ENCODE data around the gene ZEB1.

ZEB1 gene

DNA sequence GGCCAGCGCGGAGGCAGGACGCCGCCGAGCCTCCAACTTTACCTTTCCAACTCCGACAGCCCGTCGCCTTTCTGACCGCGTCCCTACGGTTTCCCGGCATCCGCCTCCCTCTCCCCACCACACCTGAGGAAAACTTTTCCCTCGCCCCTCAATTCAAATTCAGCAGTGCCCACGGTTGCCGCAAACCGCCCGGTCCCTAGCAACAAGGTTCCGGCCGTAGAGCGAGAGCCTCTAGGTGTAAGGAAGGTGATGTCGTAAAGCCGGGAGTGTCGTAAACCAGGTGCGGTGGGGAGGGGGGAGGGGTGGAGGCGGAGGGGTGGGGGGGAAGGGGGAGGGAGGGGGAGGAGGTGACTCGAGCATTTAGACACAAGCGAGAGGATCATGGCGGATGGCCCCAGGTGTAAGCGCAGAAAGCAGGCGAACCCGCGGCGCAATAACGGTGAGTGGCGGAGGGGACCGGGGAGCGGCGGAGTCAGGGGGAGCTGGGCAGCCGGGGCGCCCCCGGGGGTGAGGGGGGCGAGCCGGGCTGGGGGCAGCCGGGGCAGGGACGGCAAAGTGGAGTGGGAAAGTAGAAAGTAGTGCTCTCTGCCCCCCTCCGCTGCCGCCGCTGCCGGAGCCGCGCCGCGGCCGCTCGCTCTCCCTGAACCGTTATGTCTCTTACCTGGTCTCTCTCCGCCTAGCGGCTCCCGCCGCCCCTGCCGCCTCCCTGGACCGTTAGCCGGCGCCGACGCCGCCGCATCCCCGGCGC is at the start of gene ZEB1:
TSS of gene ZEB1 (plus strand) at position 363 of the 748 bp plus-strand sequence. CDS start at position 382, 19 bp downstream.
- peak; percentile 77 to 85 for DNase-seq (ENCODE audit: low read depth in 2 of 2)

DNA sequence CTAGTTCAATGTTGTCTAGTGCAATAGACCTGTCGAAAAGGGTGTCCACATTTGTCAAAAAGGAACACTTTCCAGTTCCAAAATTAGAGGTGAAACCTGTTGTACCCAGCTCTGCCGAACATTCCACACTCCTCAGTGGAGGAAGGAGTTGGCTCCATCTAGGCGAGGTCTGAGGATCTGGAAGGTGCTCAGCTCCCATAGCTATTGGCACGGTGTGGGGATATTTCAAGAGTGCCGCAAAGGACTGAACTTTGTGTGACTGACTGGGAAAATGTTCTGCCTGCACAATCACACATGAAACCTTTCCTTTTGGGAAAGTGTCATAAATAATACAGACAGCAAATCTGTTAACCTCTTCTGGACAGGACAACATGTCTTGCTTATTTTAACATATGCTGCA is 48.1 kb upstream of the ZEB1 start:
- no peak for DNase-seq (ENCODE audit: low read depth in 2 of 2)

DNA sequence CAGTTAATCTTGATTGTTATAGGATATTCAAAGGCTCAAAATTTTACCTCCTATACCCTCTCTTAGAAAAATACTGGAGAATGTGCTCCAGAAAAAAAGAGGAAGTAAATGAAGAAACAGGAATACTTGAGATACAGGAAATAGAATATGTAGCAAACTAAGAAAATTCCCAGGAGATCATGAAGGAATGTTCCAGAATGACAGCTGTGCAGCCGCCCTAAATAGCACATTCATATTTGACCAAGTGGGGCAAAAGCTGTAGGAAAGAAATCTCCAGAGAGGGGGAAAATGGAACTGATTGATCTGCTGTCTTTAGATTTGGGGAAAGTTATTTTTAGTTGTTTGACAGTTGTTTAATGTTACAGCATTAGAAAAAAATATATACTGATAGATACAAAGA is 46.2 kb upstream of the ZEB1 start:
- DNase-seq (ENCODE audit: low read depth in 2 of 2) = no peak

DNA sequence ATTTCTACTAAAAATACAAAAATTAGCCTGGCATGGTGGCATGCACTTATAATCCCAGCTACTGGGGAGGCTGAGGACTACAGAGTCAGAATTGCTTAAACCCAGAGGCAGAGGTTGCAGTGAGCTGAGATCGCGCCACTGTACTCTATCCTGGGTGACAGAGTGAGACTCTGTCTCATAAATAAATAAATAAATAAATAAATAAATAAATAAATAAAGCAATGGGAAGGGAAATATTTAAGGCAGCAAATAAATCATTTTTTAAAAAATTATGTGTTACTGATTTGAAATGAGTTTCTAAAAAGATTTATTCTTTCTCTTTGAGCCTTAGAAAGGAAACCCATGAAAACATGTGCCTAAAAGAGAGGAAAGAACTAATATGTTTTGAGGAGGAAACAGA is 45.2 kb upstream of the ZEB1 start:
- no peak for DNase-seq (ENCODE audit: low read depth in 2 of 2)

DNA sequence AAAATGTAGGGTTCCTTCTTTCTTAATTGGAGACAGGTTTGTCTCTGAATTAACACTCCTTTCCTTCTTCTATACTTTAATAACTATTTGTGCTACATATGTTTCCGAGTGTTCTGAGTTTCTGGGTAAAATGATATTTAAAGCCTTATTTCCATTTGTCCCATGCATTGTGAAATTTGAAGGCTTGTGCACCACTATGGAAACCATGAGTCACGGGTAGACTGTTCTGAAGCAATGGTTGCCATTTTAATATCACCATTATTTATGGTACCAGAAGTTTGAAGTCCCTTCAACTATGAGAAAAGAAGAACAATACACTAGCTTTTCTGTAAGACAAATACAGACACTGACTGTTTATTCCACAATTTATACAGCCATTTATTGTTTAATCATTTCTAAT is 44.7 kb upstream of the ZEB1 start:
- DNase-seq (ENCODE audit: low read depth in 2 of 2) = no peak

DNA sequence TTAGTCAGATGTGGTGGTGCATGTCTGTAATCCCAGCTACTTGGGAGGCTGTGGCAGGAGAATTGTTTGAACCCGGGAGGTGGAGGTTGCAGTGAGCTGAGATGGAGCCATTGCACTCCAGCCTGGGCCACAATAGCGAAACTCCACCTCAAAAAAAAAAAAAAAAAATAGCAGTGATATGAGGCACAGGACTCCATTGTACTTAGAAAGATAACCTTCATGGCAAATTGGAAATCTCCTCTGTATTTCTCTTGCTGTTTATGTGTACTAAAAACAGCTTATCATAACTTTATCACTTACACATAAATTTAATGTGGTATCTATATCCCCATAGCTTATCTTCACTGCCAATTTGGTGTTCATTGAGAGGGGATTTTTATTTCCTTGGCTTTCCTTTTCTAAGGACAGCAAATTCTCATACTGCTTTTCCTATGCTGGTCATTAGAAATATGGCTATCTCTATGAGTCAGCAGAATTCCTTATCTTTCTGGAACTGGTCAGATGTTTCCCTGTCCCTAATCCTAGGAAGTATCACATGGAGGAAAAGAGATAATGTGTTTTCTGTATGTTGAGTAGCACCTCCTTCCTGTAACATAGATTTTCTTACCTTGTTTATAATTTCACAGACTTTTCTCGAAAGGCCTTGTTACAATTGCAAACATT is 40.6 kb upstream of the ZEB1 start:
- DNase-seq (ENCODE audit: low read depth in 2 of 2) = no peak

DNA sequence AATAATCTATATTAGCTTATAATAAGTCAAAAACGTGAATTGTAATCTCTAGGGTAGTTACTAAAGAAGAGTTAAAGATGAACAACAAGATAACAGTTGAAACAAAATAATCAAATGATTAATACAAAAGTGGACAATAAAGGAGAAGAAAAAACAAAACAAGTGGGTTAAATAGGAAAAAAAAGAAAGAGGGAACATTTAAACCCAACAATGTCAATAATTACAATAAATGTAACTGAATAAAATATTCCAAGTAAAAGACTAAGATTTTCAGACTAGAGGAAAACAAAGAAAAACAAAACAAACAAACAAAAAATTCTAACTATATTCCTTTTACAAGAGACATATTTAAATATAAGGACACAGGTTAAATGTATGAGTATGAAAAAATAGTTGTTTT is 38.0 kb upstream of the ZEB1 start:
- no peak for DNase-seq (ENCODE audit: low read depth in 2 of 2)

DNA sequence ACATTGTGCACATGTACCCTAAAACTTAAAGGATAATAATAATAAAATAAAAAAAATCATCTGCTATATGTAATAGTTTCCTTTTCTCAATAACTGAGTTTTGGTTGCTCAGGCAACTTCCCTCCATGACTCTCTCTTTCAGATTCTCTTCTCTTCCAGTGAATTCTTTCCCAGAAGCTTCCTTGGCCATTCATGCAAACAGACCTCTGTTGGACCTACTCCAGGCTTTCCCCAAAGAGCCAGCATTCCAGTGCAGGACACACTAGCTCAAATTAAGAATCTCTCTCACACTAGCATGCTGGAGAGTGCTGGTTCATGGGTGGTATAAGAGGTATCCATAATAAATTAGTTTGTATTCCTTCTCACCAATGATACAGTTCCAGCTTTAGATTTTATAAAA is 31.0 kb upstream of the ZEB1 start:
- no peak for DNase-seq (ENCODE audit: low read depth in 2 of 2)

DNA sequence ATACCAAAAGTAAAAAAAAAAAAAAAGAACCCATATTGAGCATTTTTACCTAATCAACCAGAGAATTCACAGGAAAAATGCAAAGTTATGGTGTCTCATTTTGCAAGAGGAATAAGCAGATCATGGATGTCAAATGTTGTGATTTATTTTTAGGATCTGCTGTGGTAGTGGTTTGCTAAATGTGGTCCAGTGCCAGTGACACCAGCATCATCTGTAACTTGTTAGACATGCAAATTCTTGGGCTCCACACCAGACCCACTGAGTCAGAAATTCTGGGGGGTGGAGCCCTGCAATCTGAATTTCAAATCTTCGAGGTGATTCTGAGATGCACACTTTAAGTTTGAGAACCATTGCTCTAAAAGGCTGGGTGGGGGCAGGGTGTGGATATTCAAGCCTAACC is 30.1 kb upstream of the ZEB1 start:
- no peak for DNase-seq (ENCODE audit: low read depth in 2 of 2)

DNA sequence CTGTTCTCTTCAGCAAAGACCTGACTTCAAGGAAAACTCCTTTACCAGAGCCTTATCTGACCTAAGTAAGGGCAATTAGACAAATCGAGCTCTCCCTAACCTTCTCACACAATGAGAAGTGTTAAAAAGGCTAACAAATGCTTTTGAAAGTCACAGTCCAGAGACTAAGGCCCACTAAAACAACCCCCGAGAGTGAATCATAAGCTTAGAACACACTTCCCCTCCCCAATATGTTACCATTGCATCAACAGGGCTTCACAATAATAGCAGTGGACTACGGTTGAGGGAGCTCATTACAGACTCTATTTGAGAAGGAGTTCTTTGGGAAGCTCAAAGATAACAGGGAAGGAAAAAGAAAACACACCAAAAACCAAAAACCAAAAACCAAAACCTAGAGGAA is 28.6 kb upstream of the ZEB1 start:
- DNase-seq (ENCODE audit: low read depth in 2 of 2) = no peak

DNA sequence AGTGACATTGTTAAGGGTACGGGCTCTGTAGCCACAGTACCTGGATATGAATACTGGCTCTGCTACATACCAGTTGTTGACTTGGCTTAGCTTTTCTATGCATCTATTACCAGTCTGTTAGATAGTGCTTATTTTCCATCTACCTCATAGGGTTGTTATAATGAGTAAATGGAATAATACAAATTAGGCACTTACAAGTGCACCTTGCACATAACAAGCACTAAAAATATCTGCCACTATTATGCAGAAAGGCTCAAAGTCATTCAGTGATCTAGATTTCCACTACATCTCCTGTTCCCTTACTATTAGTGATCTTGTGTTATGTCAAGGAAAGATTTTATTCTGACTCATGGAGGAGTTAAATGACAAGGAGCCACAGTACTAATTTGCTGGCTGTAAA is 27.9 kb upstream of the ZEB1 start:
- DNase-seq (ENCODE audit: low read depth in 2 of 2) = no peak

DNA sequence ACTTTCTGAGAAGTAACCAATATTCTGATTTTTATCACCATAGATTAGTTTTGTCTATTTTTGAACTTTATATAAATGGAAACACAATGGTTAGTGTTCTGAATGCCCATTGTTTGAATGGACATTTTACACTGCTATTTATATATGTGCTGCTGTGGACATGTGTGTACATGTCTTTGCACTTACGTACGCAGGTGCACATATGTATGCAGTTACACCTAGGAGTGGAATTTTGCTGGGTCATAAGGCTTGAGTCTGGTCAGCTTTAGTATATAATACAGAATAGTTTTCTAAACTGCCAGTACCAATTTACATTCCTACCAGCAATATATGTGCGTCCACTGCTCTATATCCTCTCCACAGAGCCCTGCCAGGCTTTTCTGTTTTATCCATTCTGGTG is 24.5 kb upstream of the ZEB1 start:
- no peak for DNase-seq (ENCODE audit: low read depth in 2 of 2)

DNA sequence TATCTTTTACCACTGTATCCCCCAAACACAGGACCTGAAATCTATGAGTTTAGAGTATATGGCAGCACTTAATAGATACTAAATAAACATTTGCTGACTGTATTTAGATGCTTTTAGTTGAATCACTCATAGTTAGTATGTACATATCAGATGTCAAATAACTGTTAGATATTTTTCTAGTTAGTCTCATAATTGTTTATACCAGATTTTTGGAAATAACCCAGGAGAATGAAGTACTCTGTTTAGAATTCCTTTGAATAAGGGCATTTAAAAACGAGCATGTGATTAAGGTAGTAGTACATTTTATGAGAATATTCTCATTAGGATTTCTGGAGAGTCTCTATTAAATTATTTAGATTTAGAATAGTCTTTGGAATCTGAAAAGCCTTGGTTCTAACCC is 22.3 kb upstream of the ZEB1 start:
- DNase-seq (ENCODE audit: low read depth in 2 of 2) = no peak

DNA sequence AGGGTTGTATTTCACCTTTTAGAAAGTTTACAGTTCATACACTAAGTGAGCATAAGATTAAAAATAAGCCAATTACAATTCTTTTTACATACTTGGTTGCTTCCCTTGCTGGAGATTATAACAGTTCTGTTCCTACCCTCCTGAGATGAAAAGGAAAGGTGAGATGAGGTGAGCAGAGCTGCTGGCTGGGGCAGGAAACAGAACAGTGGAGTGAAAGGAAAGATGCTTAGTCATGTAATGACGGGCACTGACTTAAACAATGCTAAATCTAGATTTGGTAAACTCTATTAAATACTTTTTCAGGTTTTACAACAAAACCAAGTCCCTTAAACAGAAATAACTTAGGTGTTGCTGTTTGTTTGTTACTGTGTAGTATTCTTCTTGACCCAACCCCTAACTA is 19.9 kb upstream of the ZEB1 start:
- no peak for DNase-seq (ENCODE audit: low read depth in 2 of 2)

DNA sequence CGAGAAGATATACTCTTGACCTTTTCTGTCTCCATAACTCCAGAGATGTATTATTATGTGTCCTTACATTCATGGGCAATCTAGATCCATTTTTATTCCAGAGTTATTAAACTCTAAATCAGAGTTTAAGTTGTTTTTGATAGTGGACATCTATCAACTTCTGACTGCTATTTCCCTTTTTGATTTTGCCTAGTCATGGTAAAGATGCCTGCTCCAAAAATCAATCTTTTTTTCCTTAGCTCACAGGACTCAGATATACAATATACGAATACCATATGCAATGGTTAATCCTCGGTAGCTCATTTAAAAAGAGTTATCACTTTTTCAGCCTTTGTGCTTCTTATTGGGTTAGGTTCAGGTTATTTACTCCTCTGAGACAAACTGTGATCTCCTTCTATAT is 15.8 kb upstream of the ZEB1 start:
- DNase-seq (ENCODE audit: low read depth in 2 of 2) = no peak

DNA sequence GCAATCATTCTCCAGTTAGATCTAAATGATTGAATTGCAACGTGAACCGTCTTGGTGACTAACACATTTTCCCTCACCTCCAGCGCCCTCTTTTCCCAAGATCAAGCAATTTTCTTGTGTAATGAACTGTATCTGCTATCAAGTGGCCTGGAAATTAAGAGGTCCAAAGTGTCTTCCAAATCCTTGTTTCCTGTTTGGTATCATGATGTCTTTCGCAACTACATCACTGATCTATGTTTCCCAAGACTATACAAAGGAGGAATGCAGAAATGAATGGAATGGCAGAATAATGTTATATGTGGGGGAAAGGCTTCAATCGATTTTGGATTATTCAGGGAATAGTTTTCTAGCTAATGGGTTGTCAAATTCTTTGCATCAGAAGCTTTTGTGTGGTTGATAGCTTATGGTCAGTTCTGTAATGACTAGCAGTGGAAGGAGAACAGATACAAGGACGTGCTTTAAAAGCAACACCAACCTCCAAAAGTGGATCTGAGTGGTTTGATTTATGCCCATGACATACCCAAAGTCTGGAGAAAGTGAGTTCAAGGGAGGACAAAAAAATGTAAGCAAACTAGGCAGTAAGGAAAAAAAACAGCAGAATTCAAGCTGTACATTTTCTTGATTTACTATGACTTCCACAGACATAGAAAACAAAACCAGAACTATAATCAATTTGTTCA is 14.6 kb upstream of the ZEB1 start:
- DNase-seq (ENCODE audit: low read depth in 2 of 2) = no peak

DNA sequence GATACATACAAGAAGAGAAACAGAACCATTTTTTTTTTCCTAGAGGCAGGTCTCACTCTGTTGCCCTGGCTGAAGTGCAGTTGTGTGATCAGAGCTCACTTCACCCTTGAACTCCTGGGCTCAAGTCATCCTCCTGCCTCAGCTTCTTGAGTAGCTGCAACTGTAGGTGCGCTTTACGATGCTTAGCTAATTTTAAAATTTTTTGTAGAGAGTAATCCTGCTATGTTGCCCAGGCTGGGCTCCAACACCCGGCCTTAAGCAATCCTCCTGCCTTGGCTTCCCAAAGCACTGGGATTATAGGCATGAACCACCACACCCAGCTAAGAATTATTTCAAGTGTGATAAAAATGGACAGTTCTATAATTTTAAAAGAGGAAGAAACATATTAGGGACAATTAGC is 5.6 kb upstream of the ZEB1 start:
- no peak for DNase-seq (ENCODE audit: low read depth in 2 of 2)

DNA sequence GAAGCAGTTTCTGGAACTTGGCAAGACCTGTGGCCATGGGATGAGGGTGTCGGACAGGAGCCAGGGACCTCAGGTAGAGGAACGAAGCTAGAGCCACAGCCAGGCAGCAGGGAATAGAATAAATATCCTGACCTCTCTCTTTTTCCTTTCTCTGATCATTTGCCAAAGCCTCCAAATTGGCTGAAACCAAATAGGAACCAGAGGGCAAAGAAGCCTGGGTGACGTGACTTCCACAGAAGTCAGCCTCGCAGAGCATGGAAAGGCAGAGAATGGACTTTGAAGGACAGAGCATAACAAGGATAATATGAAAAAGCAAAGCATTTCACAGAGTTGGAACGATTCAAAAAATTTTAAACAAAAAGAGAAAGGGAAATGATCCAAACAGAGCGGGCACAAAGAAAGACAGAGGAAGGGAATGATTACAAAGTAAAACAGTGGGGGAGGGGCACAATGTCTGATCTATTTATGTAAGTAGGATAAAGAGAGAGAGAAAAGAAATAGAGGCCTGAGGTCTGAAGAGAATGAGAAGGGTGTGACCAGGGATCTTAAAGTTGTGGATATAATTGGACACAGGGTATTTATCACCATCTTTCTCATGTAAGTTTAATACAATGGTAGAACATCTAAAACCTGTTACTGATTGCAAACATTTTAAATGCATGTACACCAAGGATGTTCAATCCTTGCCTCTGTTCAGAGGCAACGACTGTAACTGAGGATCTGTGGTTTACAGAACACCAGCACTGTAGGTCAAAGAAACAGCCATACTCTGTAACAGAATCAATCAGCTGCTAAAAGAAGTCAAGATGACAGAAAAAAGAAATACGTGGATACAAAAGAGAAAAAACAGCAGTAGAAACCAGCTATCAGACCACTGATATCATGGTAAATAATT is 4.5 kb upstream of the ZEB1 start:
- no peak for DNase-seq (ENCODE audit: low read depth in 2 of 2)

DNA sequence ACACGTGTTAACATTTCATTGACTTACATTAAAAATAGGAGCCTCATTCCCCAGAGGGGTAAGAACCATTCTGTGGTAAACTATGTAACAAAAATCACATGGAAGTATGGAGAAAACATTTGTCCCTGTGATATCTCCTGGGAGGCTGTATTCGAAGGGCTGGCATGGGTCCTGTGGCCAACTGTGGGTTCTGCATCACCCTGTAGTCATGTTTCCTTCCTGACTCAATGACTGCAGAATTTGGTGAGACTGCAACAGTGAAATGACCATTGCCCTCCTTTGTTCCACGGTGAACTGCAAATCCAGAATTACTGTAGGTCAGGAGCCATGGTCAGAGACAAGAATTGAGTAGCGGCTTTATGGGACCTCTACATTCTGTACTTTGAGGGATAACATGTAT is 3.6 kb upstream of the ZEB1 start:
- DNase-seq (ENCODE audit: low read depth in 2 of 2) = no peak

DNA sequence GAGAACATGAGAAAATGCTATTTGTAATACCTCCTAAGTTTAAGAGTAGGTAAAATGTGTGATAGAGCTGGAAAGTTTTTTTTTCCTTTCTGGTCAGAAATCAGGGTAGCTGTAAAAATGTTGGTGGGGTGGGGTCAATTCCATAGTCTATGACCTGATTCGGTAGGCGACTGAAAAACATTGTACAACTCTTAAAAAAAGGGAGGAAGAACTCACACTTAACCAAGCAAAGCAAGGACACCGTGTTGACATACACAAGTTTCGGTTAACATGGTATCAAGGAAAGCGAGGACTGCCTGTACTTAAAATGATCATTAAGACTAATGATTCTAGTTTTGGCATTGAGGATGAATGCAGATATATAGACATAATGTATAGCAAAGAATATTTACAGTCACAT is 1.8 kb upstream of the ZEB1 start:
- DNase-seq (ENCODE audit: low read depth in 2 of 2) = no peak

DNA sequence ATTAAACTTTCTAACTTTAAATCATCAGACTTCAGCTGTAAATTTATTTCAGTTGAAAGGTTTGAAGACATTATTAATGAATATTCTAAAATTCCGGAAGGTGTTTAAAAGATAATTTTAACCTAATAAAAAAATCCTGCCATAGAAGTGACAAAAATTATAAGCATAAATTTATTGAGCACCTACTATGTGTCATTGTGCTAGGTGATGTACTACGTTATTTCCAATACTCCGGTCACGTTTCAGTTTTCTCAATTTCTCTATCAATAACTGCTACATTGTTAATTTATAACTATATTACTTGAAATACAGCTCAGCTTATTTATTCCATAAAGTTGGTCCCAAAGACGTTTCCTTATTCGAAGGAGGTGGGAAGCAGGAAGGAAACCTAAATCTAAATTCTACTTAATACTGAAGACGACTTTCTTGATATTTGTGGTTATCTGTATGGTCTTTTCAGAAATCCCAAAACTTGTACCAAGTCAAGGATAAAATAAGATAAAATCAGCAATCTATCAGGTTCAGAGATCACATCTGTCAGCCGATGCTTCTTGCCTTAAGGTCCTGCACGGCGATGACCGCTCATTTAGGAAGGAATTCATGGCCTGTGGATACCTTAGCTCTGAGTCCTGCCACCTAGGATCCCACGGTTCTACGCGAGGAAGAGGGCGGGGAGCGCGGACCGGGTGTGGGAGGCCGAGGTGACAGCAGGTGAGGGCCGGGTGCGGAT is 1.2 kb upstream of the ZEB1 start:
- DNase-seq (ENCODE audit: low read depth in 2 of 2) = peak; percentile 67

Measured in stimulated activated CD8-positive, alpha-beta memory T cell treated with anti-CD3 and anti-CD28 coated beads, Interleukin-2, amount 100 ng/mL, for 48 hours (primary cell).